HepG2 (cell line): Measurements from ENCODE around the gene USP35. TPM values are rescaled to one million over a fixed set of nuclear protein-coding genes. Genes with fewer than 3 reads are reported as not detected.

Experiments used
- ZKSCAN8 ChIP-seq: IDR thresholded peaks from 2 replicates; pipeline ENCODE4 v1.6.1; 2016; ENCODE audit warnings: borderline replicate concordance, missing genetic modification reagents, missing compliant biosample characterization
- ZNF484 ChIP-seq: sonication (generic); formaldehyde crosslinking; IDR thresholded peaks from 2 replicates; pipeline ENCODE4 v1.5.1; 2020; ENCODE audit warnings: mild to moderate bottlenecking, low read depth, missing genetic modification reagents, borderline replicate concordance
- ZNF510 ChIP-seq: sonication (generic); formaldehyde crosslinking; IDR thresholded peaks from 2 replicates; pipeline ENCODE4 v1.4.0; 2020; ENCODE audit warnings: low read depth, mild to moderate bottlenecking, missing genetic modification reagents
- polyA plus RNA-seq, 8 experiments: library from polyadenylated mRNA; depleted of rRNA in 3 of 8; stranded (reverse) in 7 of 8; unstranded in 1 of 8; fragments of >200 nt; fragmentation: Illumina TruSeq in 4 of 8; extraction: Trizol in 4 of 8; gene quantifications; 2 replicates each; pipeline versions ENCODE4 v1.2.1 to v1.2.3, GENCODE V29; 2011 to 2016; ENCODE audit warnings: low read depth in 4 of 8, missing spikeins in 1 of 8, mixed read lengths in 1 of 8; ENCODE audit not compliant: insufficient read depth in 1 of 8
- total RNA-seq, 5 experiments: library from RNA; depleted of rRNA; stranded (reverse); fragments of >200 nt; fragmentation: Illumina TruSeq; extraction: Trizol; gene quantifications; 2 replicates each; pipeline ENCODE4 v1.2.3, GENCODE V29; 2016; ENCODE audit warnings: low read depth in 1 of 5
- TF ChIP-seq, protein P1 (sequence below): sonication (generic); formaldehyde crosslinking; IDR thresholded peaks from 2 replicates; pipeline ENCODE4 v1.5.0; 2020; ENCODE audit warnings: missing genetic modification reagents
- TF ChIP-seq, protein P2 (sequence below): sonication (generic); formaldehyde crosslinking; conservative IDR thresholded peaks from 2 replicates; pipeline ENCODE4 v1.4.0; 2020; ENCODE audit warnings: missing genetic modification reagents
- TF ChIP-seq, protein P3 (sequence below): sonication (generic); formaldehyde crosslinking; IDR thresholded peaks from 2 replicates; pipeline ENCODE4 v1.5.0; 2020; ENCODE audit warnings: missing genetic modification reagents

The USP35 gene
- total and polyA plus RNA-seq, 2 of the 13 experiments (the other 11 are each of a cell fraction or from before 2014, with no cell fraction given) = 4.6 to 7.7 TPM

DNA sequence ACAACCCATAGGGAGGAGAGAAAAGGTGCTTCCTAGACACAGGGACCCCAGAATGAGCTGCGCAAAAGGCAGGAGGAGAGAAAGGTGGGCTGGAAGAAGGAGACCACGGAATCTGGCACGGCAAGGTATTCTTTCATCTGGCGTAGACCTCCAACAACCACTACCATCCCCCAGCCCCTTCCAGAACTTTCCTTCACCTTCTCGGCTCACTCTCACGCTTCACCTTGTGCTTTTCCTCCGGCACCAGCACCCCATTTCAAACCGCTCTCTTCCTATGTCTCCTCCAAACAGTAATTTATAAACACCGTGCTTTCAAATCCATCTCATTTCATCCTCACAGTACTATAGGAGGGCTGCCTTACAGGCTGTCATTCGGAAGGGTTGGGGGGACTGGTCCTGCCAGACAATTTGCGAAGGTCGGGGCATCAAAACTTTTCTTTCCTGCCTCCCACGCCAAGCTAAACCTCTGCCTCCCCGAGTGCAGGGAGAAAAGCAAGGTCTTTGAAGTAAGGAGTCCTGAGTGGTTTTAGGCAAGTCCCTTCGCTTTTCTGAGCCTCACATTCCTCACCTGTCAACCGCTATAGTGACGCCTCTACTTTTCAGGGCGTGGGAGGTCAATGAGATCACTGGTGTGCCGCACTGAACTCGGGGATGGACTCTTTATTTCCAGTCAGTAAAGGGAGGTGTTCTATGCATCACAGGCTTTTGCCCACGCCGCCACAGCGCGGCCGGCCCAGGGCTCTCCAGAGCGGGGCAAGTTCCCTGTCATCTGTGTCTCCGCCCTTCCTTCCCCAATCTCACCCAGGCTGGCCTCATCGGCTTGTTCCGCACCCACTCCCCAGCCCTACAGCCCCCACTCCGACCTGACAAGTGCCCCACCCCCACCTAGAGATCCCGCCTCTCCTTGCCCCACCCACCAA is 1.1 kb upstream of the USP35 start (continued):
- TF ChIP-seq, protein P1, sequence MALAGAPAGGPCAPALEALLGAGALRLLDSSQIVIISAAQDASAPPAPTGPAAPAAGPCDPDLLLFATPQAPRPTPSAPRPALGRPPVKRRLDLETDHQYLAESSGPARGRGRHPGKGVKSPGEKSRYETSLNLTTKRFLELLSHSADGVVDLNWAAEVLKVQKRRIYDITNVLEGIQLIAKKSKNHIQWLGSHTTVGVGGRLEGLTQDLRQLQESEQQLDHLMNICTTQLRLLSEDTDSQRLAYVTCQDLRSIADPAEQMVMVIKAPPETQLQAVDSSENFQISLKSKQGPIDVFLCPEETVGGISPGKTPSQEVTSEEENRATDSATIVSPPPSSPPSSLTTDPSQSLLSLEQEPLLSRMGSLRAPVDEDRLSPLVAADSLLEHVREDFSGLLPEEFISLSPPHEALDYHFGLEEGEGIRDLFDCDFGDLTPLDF (CRISPR knock-in tag) = no peak
- TF ChIP-seq ZKSCAN8 (CRISPR knock-in tag) (no peak), ZNF484 (no peak), ZNF510 (CRISPR knock-in tag) (0 out of 2 replicates have a peak, but pooled peaks have one; percentile 3)
- TF ChIP-seq, protein P2, sequence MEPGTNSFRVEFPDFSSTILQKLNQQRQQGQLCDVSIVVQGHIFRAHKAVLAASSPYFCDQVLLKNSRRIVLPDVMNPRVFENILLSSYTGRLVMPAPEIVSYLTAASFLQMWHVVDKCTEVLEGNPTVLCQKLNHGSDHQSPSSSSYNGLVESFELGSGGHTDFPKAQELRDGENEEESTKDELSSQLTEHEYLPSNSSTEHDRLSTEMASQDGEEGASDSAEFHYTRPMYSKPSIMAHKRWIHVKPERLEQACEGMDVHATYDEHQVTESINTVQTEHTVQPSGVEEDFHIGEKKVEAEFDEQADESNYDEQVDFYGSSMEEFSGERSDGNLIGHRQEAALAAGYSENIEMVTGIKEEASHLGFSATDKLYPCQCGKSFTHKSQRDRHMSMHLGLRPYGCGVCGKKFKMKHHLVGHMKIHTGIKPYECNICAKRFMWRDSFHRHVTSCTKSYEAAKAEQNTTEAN (CRISPR knock-in tag) = no peak
- TF ChIP-seq, protein P3, sequence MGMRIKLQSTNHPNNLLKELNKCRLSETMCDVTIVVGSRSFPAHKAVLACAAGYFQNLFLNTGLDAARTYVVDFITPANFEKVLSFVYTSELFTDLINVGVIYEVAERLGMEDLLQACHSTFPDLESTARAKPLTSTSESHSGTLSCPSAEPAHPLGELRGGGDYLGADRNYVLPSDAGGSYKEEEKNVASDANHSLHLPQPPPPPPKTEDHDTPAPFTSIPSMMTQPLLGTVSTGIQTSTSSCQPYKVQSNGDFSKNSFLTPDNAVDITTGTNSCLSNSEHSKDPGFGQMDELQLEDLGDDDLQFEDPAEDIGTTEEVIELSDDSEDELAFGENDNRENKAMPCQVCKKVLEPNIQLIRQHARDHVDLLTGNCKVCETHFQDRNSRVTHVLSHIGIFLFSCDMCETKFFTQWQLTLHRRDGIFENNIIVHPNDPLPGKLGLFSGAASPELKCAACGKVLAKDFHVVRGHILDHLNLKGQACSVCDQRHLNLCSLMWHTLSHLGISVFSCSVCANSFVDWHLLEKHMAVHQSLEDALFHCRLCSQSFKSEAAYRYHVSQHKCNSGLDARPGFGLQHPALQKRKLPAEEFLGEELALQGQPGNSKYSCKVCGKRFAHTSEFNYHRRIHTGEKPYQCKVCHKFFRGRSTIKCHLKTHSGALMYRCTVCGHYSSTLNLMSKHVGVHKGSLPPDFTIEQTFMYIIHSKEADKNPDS (CRISPR knock-in tag) = no peak
- TF ChIP-seq, all 625 proteins: peak for 16
